Ovary (tissue), 10 donors: Measurements from ENCODE around the gene PBRM1. TPM values are rescaled to one million over a fixed set of nuclear protein-coding genes. Genes with fewer than 3 reads are reported as not detected.
"Not testable (repeated sequence)": the region's sequence is repeated elsewhere in the genome, so short reads cannot be mapped to it uniquely, and the experiment has no call there.

Experiments used
- DNase-seq, 5 donors: peaks; one replicate each; pipeline ENCODE4 v3.0.0-alpha.2; 2019 to 2020
- H3K27ac ChIP-seq, 2 donors: fragments of 200-600 bp; one replicate each; pipeline versions ENCODE4 v1.5.1 to v1.8.0; 2019 to 2022
- H3K27me3 ChIP-seq: fragments of 200-600 bp; one replicate; pipeline ENCODE4 v1.8.0; 2022
- H3K36me3 ChIP-seq: fragments of 200-600 bp; sonication (generic); one replicate; pipeline ENCODE4 v1.5.1; 2019
- H3K4me1 ChIP-seq: one replicate; pipeline ENCODE4 v1.8.1; 2013; ENCODE audit warnings: mild to moderate bottlenecking, moderate library complexity; ENCODE audit not compliant: insufficient read depth
- H3K4me3 ChIP-seq: fragments of 200-600 bp; sonication (generic); one replicate; pipeline ENCODE4 v1.5.1; 2017
- H3K9me3 ChIP-seq, 2 donors: fragments of 200-600 bp in 1 of 2; sonication (generic) in 1 of 2; one replicate each; pipeline versions ENCODE4 v1.5.1 to v1.8.1; 2013 to 2019; ENCODE audit warnings: mild to moderate bottlenecking in 1 of 2, moderate library complexity in 1 of 2
- EP300 ChIP-seq: sonication (generic); formaldehyde crosslinking; IDR thresholded peaks from one replicate; pipeline ENCODE4 v1.6.1; 2017; ENCODE audit warnings: antibody characterized with exemption
- POLR2A ChIP-seq: fragments of 450-650 bp; IDR thresholded peaks from one replicate; pipeline ENCODE4 v1.6.1; 2017; ENCODE audit warnings: antibody characterized with exemption, mild to moderate bottlenecking, moderate library complexity
- WGBS, 3 donors: extraction: QIAGEN DNeasy Blood & Tissue Kit in 1 of 3; methylation state at CpG; one replicate each; pipeline versions ENCODE4 v1.1.5 to v1.1.7; 2013 to 2017; 5-methylcytosine and 5-hydroxymethylcytosine counted together
- intact Hi-C, 4 donors: fragments of 100-400 bp; cut with DNase I; formaldehyde crosslinking; loops; one replicate each; pipeline versions ENCODE4 v1.11.0 to v1.15.1; 2022 to 2023
- long read RNA-seq, 3 donors: library from polyadenylated mRNA in 2 of 3; unstranded in 2 of 3; transcript quantifications; one replicate each; pipeline ENCODE4 v2.0.0 and lab custom pipeline, GENCODE V29; 2021 to 2026
- polyA plus RNA-seq, 2 donors: library from polyadenylated mRNA; stranded (reverse); fragments of 200-250 nt in 1 of 2; fragments of 350-450 nt in 1 of 2; fragmentation: Illumina TruSeq in 1 of 2; extraction: RNeasy Lipid Tissue Mini Kit (QIAGEN cat#74804) in 1 of 2; gene quantifications; one replicate each; pipeline ENCODE4 v1.2.3, GENCODE V29; 2013 to 2014
- total RNA-seq, 7 donors: library from RNA; depleted of rRNA in 2 of 7; stranded (reverse); fragments of >200 nt in 2 of 7; fragmentation: NEBNext Ultra II Directional in 3 of 7; extraction: Animal tissue kit (Norgen Biotek cat#: 25700) in 3 of 7; gene quantifications; one replicate each; pipeline versions ENCODE4 v1.1.0 to v1.2.4, GENCODE V29; 2016 to 2023
- TF ChIP-seq, protein P1 (sequence below), 3 donors: fragments of 450-650 bp in 2 of 3; fragments of 200-600 bp in 1 of 3; IDR thresholded peaks; one replicate each; pipeline versions ENCODE4 v1.5.1 to v1.8.0; 2016 to 2022; ENCODE audit warnings: antibody characterized with exemption in 3 of 3, mild to moderate bottlenecking in 1 of 3
- donor health status: DM: no; HTN: no; CAD: no; lungs with moderate emphysema.
- donor health status: DM: no; HTN: no; CAD: no.
- donor health status: Bipolar disorder and iron deficiency.
- donor health status: DM: yes; HTN: yes; CAD: no.
- donor health status: DM: no; HTN: no; CAD: no.
- donor health status: DM: yes; HTN: yes; CAD: no.

Gene PBRM1
- total RNA-seq (10 to 100 TPM; 63.2 to 95.7 (median 69.7) TPM), polyA plus RNA-seq (10 to 100 TPM; 19.8 to 30.9 TPM)
- long read RNA-seq, donor 1, partial matches to known transcripts = 20 of 45 reads
- long read RNA-seq, donor 1, other reads (novel, unspliced or antisense) = 25 of 45 reads
- long read RNA-seq, donor 2, partial matches to known transcripts = 158 of 203 reads
- long read RNA-seq, donor 2, other reads (novel, unspliced or antisense) = 45 of 203 reads
- long read RNA-seq, donor 3, partial matches to known transcripts = 12 of 27 reads
- long read RNA-seq, donor 3, other reads (novel, unspliced or antisense) = 15 of 27 reads

DNA sequence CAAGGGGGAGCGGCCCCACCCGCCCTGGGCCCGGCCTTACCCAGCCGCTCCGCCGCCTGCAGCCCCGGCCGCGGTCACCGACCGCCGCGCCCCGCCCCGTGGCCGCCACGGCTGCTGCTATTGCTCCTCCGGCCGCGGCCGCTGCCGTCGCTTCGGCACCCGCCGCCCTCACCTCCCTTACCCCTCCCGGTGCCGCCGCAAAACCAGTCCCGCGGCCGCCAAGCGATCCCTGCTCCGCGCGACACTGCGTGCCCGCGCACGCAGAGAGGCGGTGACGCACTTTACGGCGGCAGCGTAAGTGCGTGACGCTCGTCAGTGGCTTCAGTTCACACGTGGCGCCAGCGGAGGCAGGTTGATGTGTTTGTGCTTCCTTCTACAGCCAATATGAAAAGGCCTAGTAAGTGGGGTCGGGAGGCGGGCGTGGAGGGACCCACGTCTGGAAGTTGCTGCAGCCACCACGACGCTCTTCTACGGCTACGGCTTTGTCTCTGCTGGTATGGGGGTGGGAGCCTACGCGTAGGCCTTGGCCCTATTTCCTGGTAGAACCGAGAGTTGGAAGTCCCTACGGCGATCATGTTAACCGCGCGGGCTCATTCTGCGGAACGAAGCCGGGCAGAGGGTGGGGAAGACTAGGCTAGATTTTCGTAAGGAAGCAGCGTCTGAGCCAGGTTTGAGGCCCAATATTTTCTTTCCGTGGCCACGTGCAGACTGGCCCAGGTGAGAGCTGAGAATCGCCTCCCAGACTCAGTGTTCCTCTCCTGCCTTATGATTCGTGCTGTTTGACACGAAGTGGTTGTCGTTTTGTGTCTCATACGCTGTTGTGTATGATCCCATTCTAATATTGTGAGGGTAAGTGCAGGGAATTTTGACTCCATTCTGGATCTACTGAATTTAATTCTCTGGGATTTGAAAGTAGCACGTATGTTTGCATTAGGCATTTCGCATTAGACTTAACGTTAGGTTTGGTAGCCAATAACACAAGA is at the start of gene PBRM1, which contains the start of gene GNL3:
TSS of gene PBRM1 (minus strand) at position 205 of the 983 bp plus-strand sequence.
TSS of gene GNL3 (plus strand) at position 324 of the 983 bp plus-strand sequence. CDS start at position 385, 61 bp downstream.
- peak within 1 kb of the TSS; percentile 95 to 99 for H3K27ac ChIP-seq
- intact Hi-C loops = loop anchor here in 1 of 4 donors (10.0 kb wide), 1 partner anchor 151 kb away; the partner anchor contains the start of genes NT5DC2 and UQCC5
- TF ChIP-seq POLR2A (peak; percentile 88), EP300 (peak; percentile 36)
- TF ChIP-seq, protein P1, sequence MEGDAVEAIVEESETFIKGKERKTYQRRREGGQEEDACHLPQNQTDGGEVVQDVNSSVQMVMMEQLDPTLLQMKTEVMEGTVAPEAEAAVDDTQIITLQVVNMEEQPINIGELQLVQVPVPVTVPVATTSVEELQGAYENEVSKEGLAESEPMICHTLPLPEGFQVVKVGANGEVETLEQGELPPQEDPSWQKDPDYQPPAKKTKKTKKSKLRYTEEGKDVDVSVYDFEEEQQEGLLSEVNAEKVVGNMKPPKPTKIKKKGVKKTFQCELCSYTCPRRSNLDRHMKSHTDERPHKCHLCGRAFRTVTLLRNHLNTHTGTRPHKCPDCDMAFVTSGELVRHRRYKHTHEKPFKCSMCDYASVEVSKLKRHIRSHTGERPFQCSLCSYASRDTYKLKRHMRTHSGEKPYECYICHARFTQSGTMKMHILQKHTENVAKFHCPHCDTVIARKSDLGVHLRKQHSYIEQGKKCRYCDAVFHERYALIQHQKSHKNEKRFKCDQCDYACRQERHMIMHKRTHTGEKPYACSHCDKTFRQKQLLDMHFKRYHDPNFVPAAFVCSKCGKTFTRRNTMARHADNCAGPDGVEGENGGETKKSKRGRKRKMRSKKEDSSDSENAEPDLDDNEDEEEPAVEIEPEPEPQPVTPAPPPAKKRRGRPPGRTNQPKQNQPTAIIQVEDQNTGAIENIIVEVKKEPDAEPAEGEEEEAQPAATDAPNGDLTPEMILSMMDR (IDR thresholded peaks at IDR 0.05) = peak in 1 of 3 donors; percentile 25
- DNase-seq = peak; percentile 92 to 95 (median 93)
- H3K9me3 ChIP-seq = no peaks in the 10 kb centered on the region
- H3K4me1 ChIP-seq = peaks cover 7% of the 10 kb centered on the region
- no peaks in the 10 kb centered on the region for H3K36me3 ChIP-seq
- 0 to 1% (median 0%) methylated on average over 62 to 82 of the region's 82 CpGs for WGBS, 3 donors
- peak within 1 kb of the TSS; percentile 84 for H3K4me3 ChIP-seq
- no peaks in the 10 kb centered on the region for H3K27me3 ChIP-seq

DNA sequence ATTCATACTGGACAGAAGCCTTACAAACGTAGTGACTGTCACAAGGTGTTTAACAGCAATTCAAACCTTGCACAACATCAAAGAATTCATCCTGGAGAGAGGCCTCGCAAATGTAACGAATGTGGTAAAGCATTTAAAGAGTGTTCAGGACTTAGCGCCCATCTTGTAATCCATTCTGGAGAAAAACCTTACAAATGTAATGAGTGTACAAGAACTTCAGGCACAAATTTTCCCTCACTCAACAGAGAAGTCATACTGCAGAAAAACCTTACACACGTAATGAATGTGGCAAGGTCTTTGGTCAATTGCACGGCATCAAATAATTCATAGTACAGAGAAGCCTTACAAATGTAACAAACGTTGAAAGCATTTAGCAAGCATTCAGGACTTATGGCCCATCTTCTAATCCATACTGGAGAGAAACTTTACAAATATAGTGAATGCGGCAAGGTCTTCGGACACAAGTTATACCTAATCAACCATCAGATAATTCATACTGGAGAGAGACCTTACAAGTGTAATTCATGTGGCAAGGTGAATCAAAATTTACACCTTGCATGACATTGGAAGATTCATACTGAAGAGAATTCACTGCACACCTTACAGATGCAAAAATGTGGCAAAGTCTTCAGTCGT is 47.7 kb upstream of the PBRM1 start:
- TF ChIP-seq POLR2A (no peak), EP300 (no peak)
- TF ChIP-seq, protein P1 (IDR thresholded peaks at IDR 0.05) = no peak
- Histone ChIP-seq H3K4me3 (no peak overlapping the region), H3K9me3 (no peaks in the 10 kb centered on the region), H3K36me3 (no peaks in the 10 kb centered on the region), H3K27me3 (no peaks in the 10 kb centered on the region), H3K4me1 (no peaks in the 10 kb centered on the region), H3K27ac (no peak overlapping the region)
- no peak for DNase-seq
- WGBS, 3 donors = 85 to 96% (median 85%) methylated on average over 10 of the region's 10 CpGs
- intact Hi-C loops = no loop called here

DNA sequence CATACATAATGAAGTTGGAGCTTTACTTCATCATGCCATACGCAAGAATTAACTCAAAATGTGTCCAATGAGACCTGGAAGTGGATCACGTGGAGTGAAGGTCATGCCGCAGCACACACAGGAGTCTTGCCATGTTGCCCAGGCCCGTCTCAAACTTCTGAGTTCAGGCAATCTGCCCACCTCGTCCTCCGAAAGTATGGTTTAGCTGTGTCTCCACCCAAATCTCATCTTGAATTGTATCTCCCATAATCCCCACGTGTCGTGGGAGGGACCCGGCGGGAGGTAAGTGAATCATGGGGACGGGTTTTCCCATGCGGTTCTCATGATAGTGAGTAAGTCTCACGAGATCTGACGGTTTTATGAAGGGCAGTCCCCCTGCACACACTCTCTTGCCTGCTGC is 45.9 kb upstream of the PBRM1 start:
- Histone ChIP-seq H3K9me3 (no peaks in the 10 kb centered on the region), H3K27me3 (no peaks in the 10 kb centered on the region), H3K27ac (no peak overlapping the region), H3K4me1 (no peaks in the 10 kb centered on the region), H3K4me3 (no peak overlapping the region), H3K36me3 (no peaks in the 10 kb centered on the region)
- intact Hi-C loops = no loop called here
- TF ChIP-seq, protein P1 (IDR thresholded peaks at IDR 0.05) = no peak
- TF ChIP-seq POLR2A = no peak
- TF ChIP-seq EP300 = no peak
- DNase-seq = no peak
- 75 to 93% (median 80%) methylated on average over 14 of the region's 14 CpGs for WGBS, 3 donors

DNA sequence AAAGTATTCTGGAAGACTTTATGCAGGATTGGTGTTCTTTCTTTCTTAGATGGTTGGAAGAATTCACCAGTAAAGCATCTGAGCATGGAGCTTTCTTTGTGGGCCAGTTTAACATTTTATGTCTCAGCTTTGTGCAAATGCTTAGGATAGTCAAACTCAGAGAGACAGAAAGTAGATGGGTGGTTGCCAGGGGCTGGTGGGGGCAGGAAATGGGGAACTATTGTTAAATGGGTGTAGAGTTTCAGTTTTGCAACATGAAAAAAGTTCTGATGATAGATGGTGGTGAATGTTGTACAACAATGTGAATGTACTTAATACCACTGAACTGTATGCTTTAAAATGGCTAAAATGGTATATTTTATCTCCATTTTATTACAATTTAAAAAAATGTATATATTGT is 45.0 kb upstream of the PBRM1 start:
- TF ChIP-seq, protein P1 (IDR thresholded peaks at IDR 0.05) = no peak
- no peak for TF ChIP-seq EP300
- TF ChIP-seq POLR2A = no peak
- no peaks in the 10 kb centered on the region for H3K27me3 ChIP-seq
- no peaks in the 10 kb centered on the region for H3K4me1 ChIP-seq
- H3K36me3 ChIP-seq = no peaks in the 10 kb centered on the region
- intact Hi-C loops = no loop called here
- H3K4me3 ChIP-seq = no peak overlapping the region
- no peaks in the 10 kb centered on the region for H3K9me3 ChIP-seq
- no peak overlapping the region for H3K27ac ChIP-seq
- DNase-seq = no peak

DNA sequence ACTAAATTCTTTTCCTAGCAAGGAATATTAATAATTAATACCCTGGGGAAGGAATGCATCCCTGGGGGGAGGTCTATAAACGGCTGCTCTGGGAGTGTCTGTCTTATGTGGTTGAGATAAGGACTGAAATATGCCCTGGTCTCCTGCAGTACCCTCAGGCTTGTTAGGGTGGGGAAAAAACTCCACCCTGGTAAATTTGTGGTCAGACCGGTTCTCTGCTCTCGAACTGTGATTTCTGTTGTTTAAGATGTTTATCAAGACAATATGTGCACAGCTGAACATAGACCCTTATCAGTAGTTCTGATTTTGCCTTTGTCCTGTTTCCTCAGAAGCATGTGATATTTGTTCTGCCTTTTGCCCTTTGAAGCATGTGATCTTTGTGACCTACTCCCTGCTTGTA is 43.0 kb upstream of the PBRM1 start:
- H3K27ac ChIP-seq, H3K36me3 ChIP-seq, DNase-seq, H3K27me3 ChIP-seq, H3K9me3 ChIP-seq, H3K4me3 ChIP-seq, H3K4me1 ChIP-seq, intact Hi-C loops: not testable (repeated sequence)
- WGBS, 3 donors = 50 to 91% (median 90%) methylated on average over 3 of the region's 3 CpGs
